ENCODE measurements around the gene CYP2W1. TPM values are rescaled to one million over a fixed set of nuclear protein-coding genes. Genes with fewer than 3 reads are reported as not detected.
A peak's percentile ranks its signal among the peaks of the same experiment; 100 is the strongest.

Gene CYP2W1
- total RNA-seq, 1 donor from 2014 or later, result 2.0 TPM

DNA sequence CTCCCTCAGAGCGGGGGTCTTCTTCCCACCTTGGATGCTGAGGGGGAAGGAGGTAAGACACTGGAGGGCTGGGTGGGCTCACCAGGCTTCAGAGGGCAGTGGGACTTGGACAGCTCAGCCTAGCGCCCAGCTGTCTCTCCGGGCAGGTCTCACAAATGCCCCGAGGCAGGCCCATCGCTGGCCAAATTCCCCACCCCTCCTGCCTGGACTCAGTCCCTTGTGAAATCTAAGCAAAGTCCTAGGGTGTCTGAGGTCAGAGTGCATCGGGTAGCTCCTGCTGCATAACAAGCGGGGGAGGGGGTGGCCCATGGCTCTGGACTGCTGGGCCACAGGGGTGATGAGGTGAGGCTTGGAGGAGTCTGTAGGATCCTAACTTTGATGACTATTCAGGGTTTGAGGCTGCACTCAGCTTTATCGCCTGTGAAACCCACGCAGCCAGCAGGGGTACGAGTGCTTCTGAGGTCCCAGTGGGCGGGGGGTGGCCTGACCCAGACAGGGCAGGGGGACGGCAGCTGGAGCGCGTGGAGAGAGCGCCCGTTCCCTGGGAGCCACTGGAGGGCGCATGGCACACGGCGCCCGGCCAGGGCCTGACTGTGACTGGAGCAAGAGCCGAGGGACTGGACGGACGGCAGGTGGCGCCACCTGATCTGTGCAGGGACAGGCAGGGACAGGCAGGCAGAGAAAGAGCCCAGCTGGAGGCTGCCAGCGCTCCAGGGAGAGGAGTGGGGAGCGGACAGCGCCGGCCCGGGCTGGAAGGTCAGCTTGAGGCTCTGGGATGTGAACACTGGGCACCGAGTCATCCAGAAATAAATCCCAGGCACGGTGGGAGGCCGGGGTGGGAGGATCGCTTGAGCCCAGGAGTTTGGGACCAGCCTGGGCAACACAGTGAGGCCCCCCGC is 10.0 kb downstream of the CYP2W1 start:
- no peaks in the 10 kb centered on the region for H3K9me3 ChIP-seq
- H3K27ac ChIP-seq, result no peak overlapping the region
- H3K36me3 ChIP-seq, result peaks cover 0 to 7% of the 10 kb centered on the region in 2 donors
- intact Hi-C loops (cut with DNase I), result loop anchor here (2.0 to 10.0 kb wide), 2 partner anchors 74 to 162 kb away; no protein-coding TSS in a partner anchor
- peaks cover 21% of the 10 kb centered on the region for H3K4me1 ChIP-seq
- TF ChIP-seq POLR2AphosphoS5 (IDR thresholded peaks at IDR 0.05; ENCODE audit: insufficient read depth in 1 of 2, low read depth in 1 of 2), result peak; percentile 57 to 62
- TF ChIP-seq POLR2A (IDR thresholded peaks at IDR 0.05), result no peak
- TF ChIP-seq, protein P1, sequence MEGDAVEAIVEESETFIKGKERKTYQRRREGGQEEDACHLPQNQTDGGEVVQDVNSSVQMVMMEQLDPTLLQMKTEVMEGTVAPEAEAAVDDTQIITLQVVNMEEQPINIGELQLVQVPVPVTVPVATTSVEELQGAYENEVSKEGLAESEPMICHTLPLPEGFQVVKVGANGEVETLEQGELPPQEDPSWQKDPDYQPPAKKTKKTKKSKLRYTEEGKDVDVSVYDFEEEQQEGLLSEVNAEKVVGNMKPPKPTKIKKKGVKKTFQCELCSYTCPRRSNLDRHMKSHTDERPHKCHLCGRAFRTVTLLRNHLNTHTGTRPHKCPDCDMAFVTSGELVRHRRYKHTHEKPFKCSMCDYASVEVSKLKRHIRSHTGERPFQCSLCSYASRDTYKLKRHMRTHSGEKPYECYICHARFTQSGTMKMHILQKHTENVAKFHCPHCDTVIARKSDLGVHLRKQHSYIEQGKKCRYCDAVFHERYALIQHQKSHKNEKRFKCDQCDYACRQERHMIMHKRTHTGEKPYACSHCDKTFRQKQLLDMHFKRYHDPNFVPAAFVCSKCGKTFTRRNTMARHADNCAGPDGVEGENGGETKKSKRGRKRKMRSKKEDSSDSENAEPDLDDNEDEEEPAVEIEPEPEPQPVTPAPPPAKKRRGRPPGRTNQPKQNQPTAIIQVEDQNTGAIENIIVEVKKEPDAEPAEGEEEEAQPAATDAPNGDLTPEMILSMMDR (IDR thresholded peaks at IDR 0.05), result peak; percentile 99 to 100 (median 100)
- DNase-seq (ENCODE audit: extremely low spot score in 2 of 2), result peak in 1 of 2 donors; percentile 94
- H3K4me3 ChIP-seq, result no peak overlapping the region
- H3K27me3 ChIP-seq, result no peaks in the 10 kb centered on the region

DNA sequence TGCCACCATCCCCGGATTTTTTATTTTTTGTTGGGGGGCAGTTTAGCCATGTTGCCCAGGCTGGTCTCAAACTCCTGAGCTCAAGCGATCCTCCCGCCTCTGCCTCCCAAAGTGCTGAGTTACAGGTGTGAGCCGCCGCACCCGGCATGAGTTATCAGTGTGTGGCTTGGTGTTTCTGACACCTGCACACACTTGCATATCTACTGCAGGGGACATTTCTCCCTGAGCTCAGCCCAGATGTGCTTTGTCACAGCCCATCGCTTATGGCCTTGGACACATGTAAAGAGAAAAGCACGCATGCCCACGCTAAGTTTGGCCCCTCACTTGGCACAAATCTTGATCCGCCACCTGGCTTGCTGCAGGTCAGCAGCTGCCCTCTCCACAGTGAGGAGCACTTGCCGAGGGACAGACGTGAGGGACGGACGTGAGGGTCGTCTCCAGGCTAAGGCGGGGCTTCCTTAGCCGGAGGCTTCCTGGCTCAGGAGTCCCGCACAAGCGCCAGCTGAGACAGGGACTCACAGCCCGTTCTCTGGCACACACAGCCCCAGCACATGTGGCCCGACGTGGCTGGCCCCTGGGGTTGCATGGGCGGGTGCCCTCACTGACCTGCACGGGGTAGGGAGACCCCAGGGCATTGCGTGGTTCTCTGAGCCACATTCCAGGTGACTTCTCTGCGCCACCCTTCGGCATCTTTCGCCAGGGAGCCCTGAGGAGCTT is 11.8 kb downstream of the CYP2W1 start:
- intact Hi-C loops (cut with DNase I), result loop anchor here (10.0 kb wide), 1 partner anchor 160 kb away; no protein-coding TSS in a partner anchor

DNA sequence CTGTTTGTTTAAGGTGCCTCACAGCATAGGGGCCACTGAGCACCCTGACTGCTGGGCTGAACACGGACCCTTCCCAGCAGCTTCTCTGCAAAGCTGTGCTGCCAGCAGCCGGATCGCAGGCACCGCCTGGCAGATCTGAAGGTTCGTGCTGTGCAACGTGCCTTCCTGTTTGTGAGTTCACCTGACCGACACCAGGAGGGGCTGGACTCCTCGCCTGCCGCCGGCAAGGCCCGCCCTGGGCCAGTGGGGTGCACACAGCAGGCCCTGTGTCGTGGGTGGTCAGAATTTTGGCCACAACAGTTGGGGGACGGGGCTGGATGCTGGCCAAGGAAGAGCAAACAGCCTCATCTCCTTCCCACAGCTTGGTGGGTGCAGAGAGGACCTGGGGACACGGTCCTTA is 12.6 kb downstream of the CYP2W1 start:
- H3K4me3 ChIP-seq, result no peak overlapping the region
- no peak for TF ChIP-seq POLR2A (IDR thresholded peaks at IDR 0.05)
- TF ChIP-seq, protein P1 (IDR thresholded peaks at IDR 0.05), result no peak
- intact Hi-C loops (cut with DNase I), result loop anchor here (10.0 kb wide), 1 partner anchor 159 kb away; no protein-coding TSS in a partner anchor
- H3K27ac ChIP-seq, result no peak overlapping the region
- DNase-seq (ENCODE audit: extremely low spot score in 2 of 2), result no peak
- H3K36me3 ChIP-seq, result peaks cover 0 to 7% of the 10 kb centered on the region in 2 donors
- no peaks in the 10 kb centered on the region for H3K9me3 ChIP-seq
- H3K4me1 ChIP-seq, result peaks cover 13% of the 10 kb centered on the region
- H3K27me3 ChIP-seq, result no peaks in the 10 kb centered on the region

More for the DNA sequence above, 11.8 kb downstream of the CYP2W1 start:
- Histone ChIP-seq H3K27ac (no peak overlapping the region), H3K27me3 (no peaks in the 10 kb centered on the region), H3K9me3 (no peaks in the 10 kb centered on the region), H3K4me1 (peaks cover 13% of the 10 kb centered on the region), H3K4me3 (no peak overlapping the region), H3K36me3 (peaks cover 0 to 7% of the 10 kb centered on the region in 2 donors)
- no peak for DNase-seq (ENCODE audit: extremely low spot score in 2 of 2)
- TF ChIP-seq, protein P1 (IDR thresholded peaks at IDR 0.05), result no peak
- no peak for TF ChIP-seq POLR2A (IDR thresholded peaks at IDR 0.05)
- TF ChIP-seq POLR2AphosphoS5 (IDR thresholded peaks at IDR 0.05; ENCODE audit: insufficient read depth in 1 of 2, low read depth in 1 of 2), result no peak

DNA sequence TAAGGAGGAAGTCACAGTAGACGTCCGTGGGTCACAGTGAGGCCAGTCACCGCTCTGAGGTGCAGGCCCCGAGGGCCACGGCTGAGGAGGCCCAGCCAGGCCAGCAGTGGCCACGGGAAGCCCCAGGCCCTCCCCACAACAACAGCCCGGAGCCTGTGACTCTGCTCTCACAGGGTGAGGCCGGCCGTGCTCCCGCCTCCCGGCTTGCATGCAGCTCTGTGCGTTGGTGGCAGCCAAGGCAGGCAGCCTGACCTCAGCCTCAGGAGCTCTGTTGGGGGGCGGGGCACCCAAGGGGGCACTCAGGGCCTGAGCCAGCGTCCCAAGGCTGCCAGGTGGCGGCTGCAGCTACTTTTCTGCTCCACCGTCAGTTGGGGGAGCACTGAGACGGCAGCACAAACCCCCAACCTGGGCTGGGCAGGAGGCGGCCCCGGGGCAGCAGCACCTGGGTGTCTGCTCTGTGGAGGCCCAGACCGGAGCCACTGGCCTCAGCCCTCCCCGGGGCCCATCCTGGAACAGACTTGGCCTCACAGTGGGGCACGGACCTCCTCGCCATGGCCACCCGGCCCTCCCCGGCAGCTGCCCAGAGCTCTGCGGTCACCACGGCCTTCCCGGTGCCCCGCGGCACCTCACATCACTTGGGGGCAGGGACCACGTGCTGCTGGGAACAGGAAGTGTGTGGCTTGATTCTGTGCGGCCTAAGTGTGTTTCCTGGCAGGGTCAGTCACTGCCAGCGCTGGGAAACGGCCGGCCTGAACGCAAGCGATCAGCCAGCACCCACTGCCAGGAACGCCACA is 13.3 kb downstream of the CYP2W1 start:
- intact Hi-C loops (cut with DNase I), result loop anchor here (10.0 kb wide), 1 partner anchor 159 kb away; no protein-coding TSS in a partner anchor
- Histone ChIP-seq H3K27me3 (no peaks in the 10 kb centered on the region), H3K36me3 (peaks cover 0 to 7% of the 10 kb centered on the region in 2 donors), H3K9me3 (no peaks in the 10 kb centered on the region), H3K4me1 (peaks cover 13% of the 10 kb centered on the region), H3K27ac (no peak overlapping the region), H3K4me3 (no peak overlapping the region)
- TF ChIP-seq POLR2A (IDR thresholded peaks at IDR 0.05), result no peak
- DNase-seq (ENCODE audit: extremely low spot score in 2 of 2), result no peak

All from vagina (tissue), 2 donors.